CMK (cell line): ENCODE measurements around the gene VANGL2.
A peak's percentile ranks its signal among the peaks of the same experiment; 100 is the strongest.

Experiments used
- DNase-seq: peaks from one replicate; pipeline ENCODE4 v3.0.0-alpha.2; 2010; ENCODE audit warnings: low read depth

The VANGL2 gene

DNA sequence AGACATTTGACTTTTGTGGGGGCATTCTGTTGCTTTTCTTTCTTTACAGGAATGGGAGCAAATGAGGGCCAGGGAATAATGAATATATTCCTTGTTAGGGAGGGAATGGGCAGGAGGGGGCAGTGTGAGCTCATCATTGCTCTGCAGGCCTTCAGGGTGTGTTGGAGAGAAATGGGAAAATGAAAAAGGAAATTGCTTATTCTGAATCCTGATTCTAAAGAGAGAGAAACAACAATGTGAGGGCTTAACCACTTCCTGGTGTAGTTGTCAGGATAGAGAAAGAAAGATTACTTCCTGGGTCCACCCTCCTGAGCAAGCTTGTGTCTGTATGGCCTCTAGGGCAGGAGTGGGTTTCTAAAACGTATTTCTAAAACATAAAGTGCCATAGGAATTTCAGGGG, 28.3 kb downstream of the VANGL2 start:
- peak; percentile 20 for DNase-seq

- no peak for DNase-seq
Measured at GRCh38 chr1:160429125-160429561, 28.8 kb downstream of the VANGL2 start.

GRCh38 chr1:160429702-160430535, 29.6 kb downstream of the VANGL2 start:
- DNase-seq = no peak

- no peak for DNase-seq
Measured at GRCh38 chr1:160431006-160431405, 30.6 kb downstream of the VANGL2 start.

DNA sequence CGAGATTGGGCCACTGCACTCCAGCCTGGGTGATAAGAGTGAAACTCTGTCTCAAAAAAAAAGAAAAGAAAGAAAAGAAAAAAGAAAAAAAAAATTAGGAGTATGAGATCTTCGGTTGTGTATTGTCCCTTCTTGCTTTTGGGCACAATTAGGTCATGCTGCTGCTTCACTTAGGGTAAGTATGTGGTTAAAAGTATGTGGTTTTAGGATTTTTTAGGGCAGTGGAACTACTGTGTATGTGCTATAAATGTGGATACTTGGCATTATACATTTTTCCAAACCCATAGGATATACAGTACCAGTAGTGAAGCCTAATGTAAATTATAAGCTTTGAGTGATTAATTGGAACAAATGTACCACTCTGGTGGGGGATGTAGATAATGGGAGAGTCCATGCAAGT, 31.2 kb downstream of the VANGL2 start:
- no peak for DNase-seq

- DNase-seq = no peak
Measured at GRCh38 chr1:160432371-160432786, 32.0 kb downstream of the VANGL2 start.

DNA sequence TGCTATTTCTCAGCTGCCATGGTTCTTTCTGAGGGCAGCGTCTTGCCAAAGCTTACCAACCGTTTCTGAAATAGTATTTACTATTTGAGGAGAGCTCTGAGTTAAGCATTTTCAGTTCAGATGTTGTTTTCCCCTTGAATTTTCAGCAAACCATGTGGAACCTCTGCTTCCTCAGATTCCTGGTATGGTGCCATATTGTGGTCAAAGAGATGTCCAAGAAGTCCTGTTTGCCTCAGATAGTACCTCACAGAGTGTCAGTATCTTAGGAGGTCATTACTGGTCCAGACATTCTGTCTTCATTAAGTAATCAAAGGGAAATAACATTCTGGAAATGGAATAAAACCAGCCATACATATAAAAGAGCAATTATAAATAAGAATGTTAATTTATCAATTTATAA, 36.6 kb downstream of the VANGL2 start:
- peak; percentile 74 for DNase-seq

- DNase-seq = no peak
Measured at GRCh38 chr1:160437432-160438316, 37.3 kb downstream of the VANGL2 start.

DNA sequence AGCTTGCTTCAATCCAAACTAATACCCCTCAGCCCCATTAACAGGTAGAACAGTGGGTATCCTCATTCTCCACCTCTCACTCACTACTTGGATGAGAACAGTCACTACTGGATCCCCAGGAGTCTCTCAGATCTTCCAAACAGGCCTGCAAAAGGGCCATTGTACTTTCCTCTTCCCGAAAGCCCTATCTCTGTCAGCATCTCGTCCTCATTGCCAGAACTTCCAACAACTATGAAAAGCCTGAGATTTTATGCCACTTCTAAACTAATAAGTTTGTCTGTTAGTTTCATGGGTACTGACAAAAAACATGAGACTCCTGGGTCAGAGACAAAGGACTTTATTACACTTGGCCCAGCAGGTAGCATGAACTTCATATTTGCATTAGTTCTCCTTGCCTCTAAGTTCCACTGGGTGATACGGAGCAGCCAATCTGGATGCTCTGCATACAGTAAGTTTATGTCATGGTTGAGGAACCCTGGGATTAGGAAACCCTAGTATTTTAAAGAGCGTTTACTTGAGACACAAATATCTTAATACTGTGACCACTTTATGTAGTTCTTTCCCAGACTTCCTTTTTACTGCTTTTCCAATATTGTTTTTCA, 38.1 kb downstream of the VANGL2 start:
- no peak for DNase-seq

GRCh38 chr1:160438935-160439334, 38.6 kb downstream of the VANGL2 start:
- DNase-seq = no peak

DNA sequence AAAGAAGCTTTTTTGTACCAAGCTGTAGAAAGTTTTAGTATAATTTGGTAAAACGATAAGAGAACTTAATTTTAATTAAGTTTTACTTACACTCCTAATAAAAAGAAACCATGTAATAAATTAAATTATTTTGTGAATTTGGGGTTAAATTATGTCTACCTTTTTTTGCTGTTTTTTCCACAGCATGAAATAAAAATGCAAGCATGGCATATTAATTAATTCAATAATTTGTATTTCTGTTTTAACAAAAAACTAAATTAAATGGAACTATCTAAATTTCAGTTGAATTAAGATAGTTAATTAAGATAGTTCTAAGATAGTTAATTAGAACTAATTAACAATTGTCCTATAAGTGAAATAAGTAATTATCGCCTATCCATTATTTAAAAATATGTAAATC, 39.4 kb downstream of the VANGL2 start:
- no peak for DNase-seq

DNA sequence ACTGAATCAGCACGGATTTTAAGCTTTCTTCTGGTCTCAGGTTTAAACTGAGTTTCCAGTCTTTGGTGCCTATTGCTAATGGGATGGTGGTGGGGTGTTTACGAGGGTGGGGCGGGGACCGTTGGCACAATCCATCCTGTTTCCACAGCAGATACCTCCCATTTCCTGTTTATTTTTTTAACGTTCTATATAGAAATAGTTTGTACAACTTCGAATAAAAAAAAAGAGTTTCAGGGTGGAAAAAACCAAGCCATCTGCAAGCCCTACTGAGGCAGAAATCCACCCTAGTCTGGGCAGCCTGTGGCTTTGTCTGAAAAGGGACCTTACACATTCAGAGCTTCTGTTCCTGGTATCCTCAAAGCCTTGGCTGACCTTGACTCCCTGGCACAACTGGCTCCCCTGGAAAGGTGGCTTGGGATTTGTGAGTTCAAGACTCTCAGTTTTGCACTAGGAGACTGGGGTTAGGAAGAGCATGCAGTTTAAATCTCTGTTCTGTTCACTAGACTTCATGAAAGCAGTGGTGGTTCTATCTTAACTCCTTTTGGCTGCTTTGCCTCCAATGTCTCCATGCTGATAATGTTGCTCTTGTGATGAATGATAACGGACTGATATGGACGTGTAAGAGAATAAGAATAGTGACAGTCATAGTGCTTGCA, 46.7 kb downstream of the VANGL2 start:
- DNase-seq = no peak

GRCh38 chr1:160449494-160449893, 49.1 kb downstream of the VANGL2 start:
- no peak for DNase-seq

DNA sequence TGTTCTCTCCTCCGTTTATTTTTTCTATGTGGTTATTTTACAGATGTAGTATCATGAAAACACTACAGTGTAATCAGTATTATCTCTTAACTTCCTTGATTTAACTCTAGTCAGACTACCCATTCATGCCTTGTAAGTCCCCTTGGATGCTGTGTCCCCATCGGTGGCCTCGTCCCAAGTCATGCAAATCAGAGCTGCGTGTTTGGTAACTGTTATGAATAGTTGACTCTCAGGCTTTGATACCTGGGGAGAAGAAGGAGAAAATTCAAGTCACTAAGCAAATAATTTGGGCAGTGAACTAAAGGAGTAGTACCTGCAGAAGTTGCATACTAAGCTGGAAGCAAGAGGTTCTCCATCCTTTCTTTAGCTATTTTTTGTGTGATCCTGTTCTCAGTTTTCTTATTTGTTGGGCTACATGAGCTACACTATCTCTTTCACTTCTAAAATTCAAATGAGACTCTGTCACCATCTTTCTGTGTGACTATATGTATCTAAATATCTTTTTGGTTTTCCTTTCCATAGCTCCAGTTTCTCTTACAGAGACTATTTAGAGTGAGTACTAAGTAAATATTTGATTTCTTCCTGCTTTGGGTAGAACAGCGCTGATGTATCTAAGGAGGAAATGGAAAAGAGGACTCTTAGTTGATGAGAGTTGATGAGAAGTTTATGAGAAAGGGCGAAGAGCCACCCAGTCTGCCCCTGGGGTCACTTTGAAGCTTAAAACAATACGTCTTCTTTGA, 50.9 kb downstream of the VANGL2 start:
- DNase-seq = no peak

GRCh38 chr1:160451859-160452232, 51.5 kb downstream of the VANGL2 start:
- no peak for DNase-seq

DNA sequence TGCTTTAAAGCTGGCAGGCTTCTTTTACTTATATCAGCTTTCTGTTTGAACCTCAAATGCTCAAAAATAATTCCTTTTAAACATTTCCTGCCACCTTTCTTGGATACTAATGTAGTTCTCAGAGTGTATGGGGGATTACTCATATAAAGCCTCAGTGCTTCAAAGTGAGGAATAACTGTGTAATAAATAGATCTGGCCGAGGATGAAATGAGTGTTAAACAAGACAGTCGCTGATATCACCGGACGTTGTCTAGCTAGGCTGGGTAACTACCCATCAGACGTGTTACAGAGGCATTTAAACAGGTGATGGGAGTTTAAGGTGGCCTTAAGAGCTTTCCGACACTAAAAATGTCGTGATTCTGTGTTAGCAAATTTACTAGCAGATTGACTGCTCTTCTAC, 53.1 kb downstream of the VANGL2 start:
- DNase-seq = no peak

DNA sequence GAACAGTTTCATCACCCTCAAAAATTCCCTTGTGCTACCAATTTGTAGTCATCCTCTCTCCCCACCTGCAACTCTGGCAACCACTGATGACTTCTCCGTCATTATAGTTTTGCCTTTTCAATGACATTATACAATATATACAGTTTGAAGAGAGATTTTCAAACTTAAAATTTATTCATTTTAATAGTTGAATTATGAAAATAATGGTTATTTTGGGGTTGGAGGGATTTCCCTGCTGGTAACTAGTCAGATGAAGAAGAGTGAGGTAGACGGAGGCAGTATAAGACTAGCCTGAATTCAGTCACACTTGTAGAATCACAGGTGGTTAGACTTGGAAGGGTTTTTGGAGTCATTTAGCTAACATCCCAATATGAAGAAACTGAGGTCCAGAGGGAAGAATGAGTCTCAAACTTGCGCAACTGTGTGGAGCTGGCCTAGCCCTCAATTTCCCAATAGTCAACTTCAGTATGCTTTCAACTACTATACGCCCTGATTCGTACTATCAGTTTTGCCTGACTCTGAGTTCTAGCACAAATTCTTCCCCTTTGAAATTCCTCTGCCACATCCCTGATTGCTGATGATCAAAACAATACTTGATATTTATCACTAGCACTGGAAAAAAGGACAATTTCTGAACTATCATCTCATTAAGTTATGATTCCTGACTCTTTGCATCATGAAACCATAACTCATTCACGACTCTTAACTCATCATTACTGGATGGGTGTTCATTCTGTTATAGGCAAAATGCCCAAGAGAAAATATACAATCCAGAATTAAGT, 54.2 kb downstream of the VANGL2 start:
- DNase-seq = no peak

DNA sequence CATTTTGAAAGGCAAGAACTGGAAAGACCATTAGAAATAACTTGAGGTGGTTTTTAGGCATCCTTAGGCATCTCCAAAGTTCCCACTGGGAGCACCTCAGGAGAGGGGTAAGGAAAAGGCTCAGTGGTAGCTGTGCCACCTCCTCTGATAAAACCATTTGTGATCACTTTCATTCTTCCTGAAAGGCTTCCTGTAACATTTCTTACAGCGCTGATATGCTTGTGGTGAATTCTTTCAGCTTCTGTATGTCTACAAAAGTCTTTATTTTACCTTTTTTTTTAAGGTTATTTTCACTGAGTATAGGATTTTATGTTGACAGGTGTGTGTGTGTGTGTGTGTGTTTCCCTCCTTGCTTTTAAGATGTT, 54.8 kb downstream of the VANGL2 start:
- no peak for DNase-seq

DNA sequence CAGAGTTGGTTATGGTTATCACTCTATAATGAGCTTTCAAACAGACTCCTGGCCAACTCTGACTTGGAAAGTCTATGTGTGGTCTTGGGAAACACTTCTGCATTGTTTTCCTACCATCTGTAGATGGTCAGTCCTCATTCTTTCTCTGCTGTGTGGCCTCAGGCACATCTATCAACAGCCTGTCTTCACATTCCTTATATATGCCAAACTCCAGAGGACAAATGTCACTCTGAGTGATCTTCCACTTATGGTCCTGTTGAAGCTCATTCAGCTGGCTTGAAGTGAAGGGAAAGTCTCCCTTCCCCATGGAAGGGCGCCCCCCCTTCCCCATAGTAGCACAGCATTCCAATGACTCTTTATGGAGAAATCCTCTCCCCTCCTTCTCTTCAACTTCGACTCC, 58.7 kb downstream of the VANGL2 start:
- DNase-seq = no peak

GRCh38 chr1:160459687-160460086, 59.3 kb downstream of the VANGL2 start:
- no peak for DNase-seq

DNA sequence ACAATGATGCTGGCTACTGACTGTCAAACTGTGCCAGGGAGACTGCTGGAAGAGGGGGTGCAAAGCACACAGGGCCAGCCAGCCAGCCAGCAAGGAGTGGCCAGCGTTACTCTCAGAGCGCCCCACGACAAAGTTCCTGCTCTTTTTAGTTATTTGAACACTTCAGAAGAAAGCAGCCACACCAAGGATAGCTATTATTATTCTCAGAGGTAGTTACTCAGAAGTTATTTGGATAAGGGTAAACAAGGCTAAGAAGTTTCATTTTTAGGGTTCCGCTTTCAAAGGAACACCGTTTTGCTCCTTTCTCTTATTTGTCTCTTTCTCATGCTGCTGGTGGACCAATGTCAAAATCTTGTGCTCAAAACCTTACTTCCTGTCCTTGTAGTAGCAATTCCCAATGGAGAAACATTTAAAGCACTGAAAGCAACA, 59.9 kb downstream of the VANGL2 start:
- DNase-seq = no peak
